Osteocyte (in vitro differentiated cells): ENCODE measurements around the gene ACYP2. TPM values are rescaled to one million over a fixed set of nuclear protein-coding genes. Genes with fewer than 3 reads are reported as not detected.
A peak's percentile ranks its signal among the peaks of the same experiment; 100 is the strongest.
"Not testable (repeated sequence)": the region's sequence is repeated elsewhere in the genome, so short reads cannot be mapped to it uniquely, and the experiment has no call there.

Experiments
- DNase-seq: peaks from one replicate; pipeline ENCODE4 v3.0.0; 2021; ENCODE audit warnings: mixed read lengths; ENCODE audit not compliant: unreplicated experiment; ENCODE audit errors: extremely low spot score
- H3K27ac Mint-ChIP-seq: one replicate; pipeline ENCODE4 v1.8.0; 2021; ENCODE audit warnings: mild to moderate bottlenecking, mixed read lengths; ENCODE audit not compliant: unreplicated experiment
- H3K27me3 Mint-ChIP-seq: one replicate; pipeline ENCODE4 v1.8.0; 2021; ENCODE audit warnings: mixed read lengths; ENCODE audit not compliant: unreplicated experiment
- H3K36me3 Mint-ChIP-seq: one replicate; pipeline ENCODE4 v1.8.0; 2021; ENCODE audit warnings: mixed read lengths; ENCODE audit not compliant: unreplicated experiment
- H3K4me1 Mint-ChIP-seq: one replicate; pipeline ENCODE4 v1.8.0; 2021; ENCODE audit warnings: mixed read lengths; ENCODE audit not compliant: unreplicated experiment
- H3K4me3 Mint-ChIP-seq: one replicate; pipeline ENCODE4 v1.8.0; 2021; ENCODE audit warnings: mild to moderate bottlenecking, moderate library complexity, mixed read lengths; ENCODE audit not compliant: unreplicated experiment
- H3K9me3 Mint-ChIP-seq: one replicate; pipeline ENCODE4 v1.8.0; 2021; ENCODE audit warnings: mixed read lengths; ENCODE audit not compliant: unreplicated experiment
- total RNA-seq: library from RNA; stranded (reverse); gene quantifications from 2 replicates; pipeline ENCODE4 v1.2.1, GENCODE V29; 2021
- TF ChIP-seq, protein P1 (sequence below): fragments of 200-600 bp; sonication (generic); IDR thresholded peaks from 2 replicates; pipeline ENCODE4 v1.5.0; 2021; ENCODE audit warnings: antibody characterized with exemption, mild to moderate bottlenecking, moderate library complexity

ACYP2 gene
- total RNA-seq, 1 donor from 2014 or later, result 10.4 TPM

DNA sequence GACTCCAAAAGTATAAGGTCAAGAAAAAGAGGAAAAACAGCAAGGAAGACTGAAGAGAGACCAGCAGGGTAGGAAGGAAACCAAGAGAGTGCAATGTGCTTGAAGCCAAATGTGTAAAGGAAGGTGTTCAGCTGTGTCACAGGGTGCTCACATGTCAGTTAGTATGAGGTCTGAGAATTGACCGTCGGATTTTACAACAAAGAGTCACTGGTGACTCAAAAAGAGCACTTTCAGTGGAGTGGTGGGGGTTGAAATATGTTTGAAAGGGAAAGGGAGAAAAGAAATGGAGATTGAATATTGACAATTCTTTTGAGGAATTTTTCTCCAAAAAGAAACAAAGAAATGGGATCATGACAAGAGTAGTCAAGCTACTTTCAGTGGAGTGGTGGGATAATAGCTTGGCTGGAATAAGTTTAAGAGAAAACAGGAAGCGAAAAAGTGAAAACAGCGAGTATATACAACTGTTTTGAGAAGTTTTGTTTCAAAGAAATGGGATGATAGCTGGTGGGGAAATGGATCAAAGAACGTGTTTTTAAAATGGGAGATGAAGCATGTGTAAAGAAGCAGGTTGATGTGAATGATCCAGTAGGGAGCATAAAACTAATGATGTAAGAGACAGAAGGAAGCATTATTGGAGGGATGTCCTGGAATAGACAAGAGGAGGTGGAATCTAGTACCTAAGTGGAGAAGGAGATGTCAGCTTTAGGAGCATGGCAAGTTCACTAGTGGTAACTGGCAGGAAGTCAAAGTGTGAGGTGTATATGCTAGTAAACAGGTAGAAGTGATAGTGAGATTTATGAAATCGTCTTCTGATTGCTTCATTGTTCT, 144.2 kb downstream of the ACYP2 start:
- TF ChIP-seq, protein P1, sequence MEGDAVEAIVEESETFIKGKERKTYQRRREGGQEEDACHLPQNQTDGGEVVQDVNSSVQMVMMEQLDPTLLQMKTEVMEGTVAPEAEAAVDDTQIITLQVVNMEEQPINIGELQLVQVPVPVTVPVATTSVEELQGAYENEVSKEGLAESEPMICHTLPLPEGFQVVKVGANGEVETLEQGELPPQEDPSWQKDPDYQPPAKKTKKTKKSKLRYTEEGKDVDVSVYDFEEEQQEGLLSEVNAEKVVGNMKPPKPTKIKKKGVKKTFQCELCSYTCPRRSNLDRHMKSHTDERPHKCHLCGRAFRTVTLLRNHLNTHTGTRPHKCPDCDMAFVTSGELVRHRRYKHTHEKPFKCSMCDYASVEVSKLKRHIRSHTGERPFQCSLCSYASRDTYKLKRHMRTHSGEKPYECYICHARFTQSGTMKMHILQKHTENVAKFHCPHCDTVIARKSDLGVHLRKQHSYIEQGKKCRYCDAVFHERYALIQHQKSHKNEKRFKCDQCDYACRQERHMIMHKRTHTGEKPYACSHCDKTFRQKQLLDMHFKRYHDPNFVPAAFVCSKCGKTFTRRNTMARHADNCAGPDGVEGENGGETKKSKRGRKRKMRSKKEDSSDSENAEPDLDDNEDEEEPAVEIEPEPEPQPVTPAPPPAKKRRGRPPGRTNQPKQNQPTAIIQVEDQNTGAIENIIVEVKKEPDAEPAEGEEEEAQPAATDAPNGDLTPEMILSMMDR, result no peak
- H3K36me3 Mint-ChIP-seq, result peaks cover 2% of the 10 kb centered on the region
- H3K9me3 Mint-ChIP-seq, result peaks cover under 1% of the 10 kb centered on the region
- H3K4me1 Mint-ChIP-seq, result peaks cover 3% of the 10 kb centered on the region
- no peak for DNase-seq
- H3K4me3 Mint-ChIP-seq, result no peak overlapping the region
- H3K27ac Mint-ChIP-seq, result no peak overlapping the region
- H3K27me3 Mint-ChIP-seq, result peaks cover 3% of the 10 kb centered on the region

DNA sequence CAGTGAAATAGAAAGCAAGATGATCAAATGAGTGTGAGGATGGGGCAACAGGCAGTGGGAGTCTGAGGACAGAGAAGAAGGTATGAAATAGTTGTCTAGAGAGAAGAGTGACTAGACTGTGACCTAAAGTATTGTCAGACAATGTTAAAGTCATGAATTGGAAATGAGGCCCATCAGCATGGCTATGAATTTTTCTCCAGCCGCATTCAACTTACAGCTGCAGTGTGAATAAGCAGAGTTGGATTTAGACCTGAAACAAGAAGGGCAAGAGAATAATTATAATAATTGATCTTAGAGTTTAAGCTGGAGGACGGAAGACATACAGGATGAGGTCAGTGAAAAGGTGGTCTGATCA, 144.8 kb downstream of the ACYP2 start:
- H3K27ac Mint-ChIP-seq, result no peak overlapping the region
- H3K9me3 Mint-ChIP-seq, result peaks cover 7% of the 10 kb centered on the region
- peaks cover 3% of the 10 kb centered on the region for H3K27me3 Mint-ChIP-seq
- no peak for DNase-seq
- H3K36me3 Mint-ChIP-seq, result peaks cover 4% of the 10 kb centered on the region
- TF ChIP-seq, protein P1, result no peak
- H3K4me3 Mint-ChIP-seq, result no peak overlapping the region
- peaks cover 3% of the 10 kb centered on the region for H3K4me1 Mint-ChIP-seq

DNA sequence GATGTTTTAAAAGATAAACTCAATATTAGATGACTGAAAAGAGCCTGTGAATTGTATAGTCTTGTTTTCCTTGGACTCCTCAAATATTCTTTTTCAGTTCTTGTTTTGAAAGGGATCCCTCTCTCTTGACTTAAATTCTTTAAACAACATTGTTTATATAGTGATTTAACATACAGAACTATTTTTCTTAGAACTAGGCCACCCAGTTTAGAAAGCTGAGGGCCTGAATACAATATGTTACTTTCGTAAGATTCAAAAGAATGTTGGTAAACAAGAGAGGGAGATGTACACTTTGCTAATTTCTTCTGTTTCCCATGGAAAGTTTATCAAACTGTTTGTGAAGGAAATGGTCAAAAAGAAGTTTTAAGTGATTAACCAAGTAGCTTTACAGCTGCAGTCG, 146.1 kb downstream of the ACYP2 start:
- no peak for DNase-seq
- H3K4me3 Mint-ChIP-seq, result no peak overlapping the region
- peaks cover 3% of the 10 kb centered on the region for H3K27me3 Mint-ChIP-seq
- peaks cover 10% of the 10 kb centered on the region for H3K9me3 Mint-ChIP-seq
- no peak overlapping the region for H3K27ac Mint-ChIP-seq
- peaks cover 3% of the 10 kb centered on the region for H3K4me1 Mint-ChIP-seq
- H3K36me3 Mint-ChIP-seq, result peaks cover 4% of the 10 kb centered on the region
- TF ChIP-seq, protein P1, result no peak

DNA sequence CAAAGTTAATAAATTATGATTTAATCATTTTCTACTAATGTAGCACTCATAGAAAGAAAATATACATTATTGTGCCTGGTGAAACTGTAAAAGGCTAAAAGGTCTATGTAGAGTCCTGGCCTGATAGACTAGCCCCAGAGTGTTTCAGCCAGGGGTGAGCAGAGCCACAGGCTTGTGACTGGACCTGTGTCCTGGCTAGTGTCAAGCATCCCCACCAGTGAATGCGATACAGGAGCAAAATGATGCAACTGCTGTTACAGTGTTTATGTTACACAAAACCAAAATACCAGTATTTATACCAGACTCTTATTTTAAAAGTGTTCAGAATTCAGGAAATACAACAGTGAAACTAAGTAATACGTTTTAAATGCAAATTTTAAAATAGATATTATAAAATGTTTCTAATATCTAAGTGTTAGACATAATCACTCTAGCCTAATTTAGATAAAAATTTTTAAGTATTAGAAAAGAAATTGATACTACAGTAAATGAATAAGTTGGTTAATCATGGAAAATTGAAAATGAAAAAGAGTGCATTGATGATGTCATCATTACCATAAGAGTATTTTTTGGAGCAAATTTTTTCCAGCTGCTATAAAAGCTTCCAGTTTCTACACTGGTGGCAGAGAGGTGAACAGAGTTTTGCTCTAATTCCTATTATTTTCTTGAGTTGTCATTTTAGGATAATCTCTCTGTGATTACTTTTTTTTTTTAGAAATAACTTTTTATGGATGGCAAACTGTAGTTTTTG, 146.8 kb downstream of the ACYP2 start:
- H3K9me3 Mint-ChIP-seq, result peaks cover 10% of the 10 kb centered on the region
- peaks cover 5% of the 10 kb centered on the region for H3K4me1 Mint-ChIP-seq
- DNase-seq, result no peak
- peaks cover 4% of the 10 kb centered on the region for H3K36me3 Mint-ChIP-seq
- peak overlapping the region; percentile 48 for H3K27ac Mint-ChIP-seq
- no peak overlapping the region for H3K4me3 Mint-ChIP-seq
- H3K27me3 Mint-ChIP-seq, result peaks cover 3% of the 10 kb centered on the region
- TF ChIP-seq, protein P1, result no peak

DNA sequence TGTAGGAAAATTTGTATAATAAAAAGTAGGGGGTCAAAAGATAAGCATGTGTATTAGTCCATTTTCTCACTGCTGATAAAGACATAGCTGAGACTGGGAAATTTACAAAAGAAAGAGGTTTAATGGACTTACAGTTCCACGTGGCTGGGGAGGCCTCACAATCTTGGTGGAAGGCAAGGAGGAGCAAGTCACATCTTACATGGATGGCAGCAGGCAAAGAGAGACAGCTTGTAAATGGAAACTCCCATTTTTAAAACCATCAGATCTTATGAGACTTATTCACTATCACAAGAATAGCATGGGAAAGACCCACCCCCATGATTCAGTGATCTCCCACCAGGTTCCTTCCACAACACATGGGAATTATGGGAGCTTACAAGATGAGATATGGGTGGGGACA, 149.7 kb downstream of the ACYP2 start:
- H3K27ac Mint-ChIP-seq, DNase-seq, H3K27me3 Mint-ChIP-seq, H3K9me3 Mint-ChIP-seq, H3K4me3 Mint-ChIP-seq, H3K36me3 Mint-ChIP-seq: not testable (repeated sequence)
- H3K4me1 Mint-ChIP-seq, result peaks cover 17% of the 10 kb centered on the region
